WI38 (cell line): Measurements from ENCODE around the gene TRIM36.

Experiments used
- H3K4me3 ChIP-seq: 2 replicates; pipeline ENCODE4 v1.5.1; 2011; ENCODE audit warnings: low read depth, mild to moderate bottlenecking, control low read depth, low read length
- TF ChIP-seq, protein P1 (sequence below): IDR thresholded peaks from 2 replicates; pipeline ENCODE4 v1.5.1; 2012; ENCODE audit warnings: low read depth, mild to moderate bottlenecking, control low read depth, low read length

Gene TRIM36

DNA sequence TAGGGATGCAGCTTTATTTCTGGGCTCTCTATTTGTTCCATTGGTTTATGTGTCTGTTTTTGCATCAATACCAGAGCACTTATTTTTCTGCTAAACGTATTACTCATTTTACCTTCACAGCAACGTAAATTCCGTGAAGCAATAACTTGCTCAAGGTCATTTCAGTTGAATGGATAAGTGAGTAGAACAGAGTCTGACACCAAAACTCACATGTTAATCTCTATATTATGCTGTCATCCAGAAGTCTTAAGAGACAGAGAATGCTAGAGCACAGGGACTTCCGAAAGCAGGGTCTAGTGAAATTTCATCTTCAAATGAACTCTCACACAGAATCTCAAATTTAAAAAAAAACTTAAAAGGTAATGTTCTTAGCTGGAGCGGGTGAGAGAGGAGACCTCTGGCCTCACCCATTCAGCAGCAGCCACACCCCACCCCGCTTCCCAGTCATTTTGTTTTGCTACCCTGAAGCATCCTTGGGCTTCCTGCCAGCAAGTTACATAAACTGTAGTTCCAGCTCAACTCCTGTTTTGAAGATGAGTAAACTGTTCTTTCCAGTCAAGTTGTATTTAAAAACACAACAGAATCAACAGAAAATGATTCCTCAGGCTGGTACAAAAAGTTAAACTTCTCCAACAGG is 69.3 kb downstream of the TRIM36 start:
- TF ChIP-seq, protein P1, sequence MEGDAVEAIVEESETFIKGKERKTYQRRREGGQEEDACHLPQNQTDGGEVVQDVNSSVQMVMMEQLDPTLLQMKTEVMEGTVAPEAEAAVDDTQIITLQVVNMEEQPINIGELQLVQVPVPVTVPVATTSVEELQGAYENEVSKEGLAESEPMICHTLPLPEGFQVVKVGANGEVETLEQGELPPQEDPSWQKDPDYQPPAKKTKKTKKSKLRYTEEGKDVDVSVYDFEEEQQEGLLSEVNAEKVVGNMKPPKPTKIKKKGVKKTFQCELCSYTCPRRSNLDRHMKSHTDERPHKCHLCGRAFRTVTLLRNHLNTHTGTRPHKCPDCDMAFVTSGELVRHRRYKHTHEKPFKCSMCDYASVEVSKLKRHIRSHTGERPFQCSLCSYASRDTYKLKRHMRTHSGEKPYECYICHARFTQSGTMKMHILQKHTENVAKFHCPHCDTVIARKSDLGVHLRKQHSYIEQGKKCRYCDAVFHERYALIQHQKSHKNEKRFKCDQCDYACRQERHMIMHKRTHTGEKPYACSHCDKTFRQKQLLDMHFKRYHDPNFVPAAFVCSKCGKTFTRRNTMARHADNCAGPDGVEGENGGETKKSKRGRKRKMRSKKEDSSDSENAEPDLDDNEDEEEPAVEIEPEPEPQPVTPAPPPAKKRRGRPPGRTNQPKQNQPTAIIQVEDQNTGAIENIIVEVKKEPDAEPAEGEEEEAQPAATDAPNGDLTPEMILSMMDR, result no peak
- H3K4me3 ChIP-seq, result no peak overlapping the region

DNA sequence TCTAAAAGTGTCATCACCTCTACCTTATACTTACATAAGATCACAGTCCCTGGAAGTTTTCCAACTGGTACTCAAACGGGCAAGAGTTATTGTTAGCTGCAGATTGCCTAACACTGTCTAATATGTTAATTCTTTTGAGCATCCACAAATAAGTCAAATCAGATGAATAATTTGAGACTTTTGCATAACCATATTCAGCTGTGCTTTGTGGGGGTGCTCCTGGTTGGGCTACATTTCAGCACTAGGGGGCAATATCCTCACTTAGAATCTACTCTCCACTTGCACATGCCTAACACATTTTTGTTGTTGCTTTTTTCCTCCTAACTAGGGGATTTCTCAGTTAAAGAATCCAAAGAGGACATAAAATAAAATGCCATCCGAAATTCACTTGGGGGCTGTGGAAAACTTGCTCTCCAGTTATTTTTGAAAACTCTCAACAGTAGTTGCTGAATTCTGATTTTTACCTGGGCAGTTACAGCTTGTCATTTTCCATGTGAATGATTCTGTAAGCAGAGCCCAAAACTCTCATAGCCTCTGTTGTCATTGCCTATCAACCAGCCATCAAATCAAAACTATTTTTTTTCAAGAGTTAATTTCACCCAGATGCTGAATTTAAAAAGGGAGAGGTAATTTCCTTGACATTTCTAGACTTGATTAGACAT is 71.5 kb downstream of the TRIM36 start:
- H3K4me3 ChIP-seq, result no peak overlapping the region
- TF ChIP-seq, protein P1, result peak; percentile 70

DNA sequence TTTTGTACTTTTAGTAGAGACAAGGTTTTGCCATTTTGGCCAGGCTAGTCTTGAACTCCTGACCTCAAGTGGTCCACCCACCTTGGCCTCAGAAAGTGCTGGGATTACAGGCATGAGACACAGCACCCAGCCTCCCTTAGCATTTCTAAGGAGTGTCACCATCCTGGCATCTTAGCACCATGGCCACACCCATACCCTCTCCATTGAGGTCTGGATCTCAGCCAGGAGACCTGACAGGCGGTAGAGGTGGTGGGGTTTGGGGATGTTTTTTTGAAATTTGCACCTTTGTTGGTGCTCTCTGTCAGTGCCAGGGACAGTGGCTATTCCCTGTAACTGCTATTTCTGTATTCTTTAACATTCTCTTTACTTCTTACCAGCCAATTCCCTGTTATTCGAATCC is 72.5 kb downstream of the TRIM36 start:
- TF ChIP-seq, protein P1, result no peak
- H3K4me3 ChIP-seq, result no peak overlapping the region

DNA sequence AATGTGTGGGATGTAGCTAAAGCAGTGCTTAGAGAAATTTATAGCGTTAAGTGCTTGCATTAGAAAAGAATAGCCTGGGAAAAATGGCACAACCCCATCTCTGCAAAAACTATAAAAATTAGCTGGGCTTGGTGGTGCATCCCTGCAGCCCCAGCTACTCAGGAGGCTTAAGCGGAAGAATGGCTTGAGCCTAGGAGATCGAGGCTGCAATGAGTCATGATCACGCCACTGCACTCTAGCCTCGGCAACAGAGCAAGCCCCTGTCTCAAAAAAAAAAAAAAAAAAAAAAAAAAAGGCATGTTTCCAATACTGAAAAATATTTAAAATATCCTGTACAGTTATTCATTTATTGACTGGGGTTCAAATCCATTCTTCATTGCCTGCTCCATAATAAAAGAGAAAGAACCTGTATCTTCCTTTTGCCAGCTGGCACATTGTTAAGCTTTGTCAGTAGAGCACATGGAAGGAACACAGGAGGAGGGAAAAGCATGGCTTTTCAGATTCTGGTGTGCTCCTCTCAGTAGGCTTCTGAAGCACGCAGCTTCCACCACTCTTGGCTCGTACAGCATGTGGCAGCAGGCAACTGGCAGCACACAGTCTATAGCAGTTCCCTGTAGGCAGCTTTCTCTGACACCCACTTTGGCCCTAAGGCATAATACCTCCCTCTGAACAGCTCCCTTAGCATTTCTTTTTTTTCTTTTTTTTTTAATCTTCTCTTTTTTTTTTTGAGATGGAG is 73.5 kb downstream of the TRIM36 start:
- no peak overlapping the region for H3K4me3 ChIP-seq
- TF ChIP-seq, protein P1, result no peak

DNA sequence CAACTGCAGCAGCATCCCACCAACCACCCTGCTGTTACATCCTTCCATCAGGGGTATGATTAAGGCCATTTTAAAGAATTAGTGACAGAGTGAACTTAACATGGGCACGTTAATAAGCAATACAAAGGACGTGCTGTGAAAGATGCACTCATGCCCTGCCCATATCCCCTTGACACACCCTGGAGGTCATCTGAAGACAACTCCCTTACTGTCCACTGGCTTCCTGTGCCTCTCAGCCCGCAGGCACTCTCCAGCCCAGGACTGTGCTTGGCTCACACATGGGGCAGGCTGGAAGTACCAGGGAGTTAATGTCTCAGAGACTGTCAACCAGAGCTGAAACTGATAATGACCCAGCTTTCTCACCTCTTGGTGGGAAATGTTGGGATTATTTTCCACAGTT is 81.8 kb downstream of the TRIM36 start:
- TF ChIP-seq, protein P1, result no peak
- no peak overlapping the region for H3K4me3 ChIP-seq

DNA sequence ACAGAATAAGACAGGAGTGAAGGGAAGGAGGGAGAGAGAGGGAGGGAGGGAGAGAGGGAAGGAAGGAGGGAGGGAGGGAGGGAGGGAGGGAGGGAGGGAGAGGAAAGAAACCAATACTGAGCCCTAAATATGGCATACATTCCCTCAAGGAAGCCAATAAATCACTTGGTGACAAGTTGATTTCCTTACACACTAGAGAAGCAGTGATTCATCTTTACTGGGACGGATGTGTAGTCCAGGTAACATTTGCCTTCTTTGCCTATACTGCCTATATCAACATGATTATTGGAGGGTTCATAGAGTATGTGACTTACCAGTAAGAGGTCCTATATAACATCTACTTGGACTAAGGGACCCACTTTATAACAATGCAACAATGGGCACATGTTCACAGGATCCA is 83.2 kb downstream of the TRIM36 start:
- TF ChIP-seq, protein P1, result no peak
- H3K4me3 ChIP-seq, result no peak overlapping the region

DNA sequence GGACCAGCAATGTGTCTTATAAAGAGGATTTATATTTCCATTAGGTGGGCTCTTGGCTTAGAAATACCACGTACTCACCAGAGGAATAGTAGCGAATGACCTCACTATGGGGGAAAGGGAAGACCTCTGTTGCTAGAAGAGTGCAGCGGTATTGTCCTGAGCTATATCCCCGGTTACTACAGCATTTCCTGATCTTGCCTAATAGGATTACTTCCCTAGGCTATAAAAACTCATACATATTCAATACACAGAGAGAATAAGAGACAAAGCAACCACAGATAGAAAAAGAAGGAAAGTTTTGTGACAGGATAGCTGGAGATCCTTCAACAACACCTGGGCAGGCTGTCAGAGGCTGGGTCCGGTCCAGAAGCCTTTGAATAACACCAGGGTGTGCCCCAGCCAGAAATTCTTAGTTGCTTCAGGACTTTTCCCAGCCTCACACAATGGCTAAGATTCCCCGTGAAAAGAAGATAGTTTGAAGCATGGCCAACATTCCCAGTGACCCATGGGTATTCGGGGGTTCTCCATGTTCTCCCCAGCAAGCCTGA is 85.4 kb downstream of the TRIM36 start:
- H3K4me3 ChIP-seq, result no peak overlapping the region
- TF ChIP-seq, protein P1, result no peak
